CD4-positive, alpha-beta T cell treated with Interferon alpha-2 for 1 hour (primary cell): ENCODE data around the gene RNF34.

ENCODE experiments used
- DNase-seq, 2 donors: peaks; one replicate each; pipeline ENCODE4 v3.0.0-alpha.2; 2020 to 2022

The RNF34 gene

DNA sequence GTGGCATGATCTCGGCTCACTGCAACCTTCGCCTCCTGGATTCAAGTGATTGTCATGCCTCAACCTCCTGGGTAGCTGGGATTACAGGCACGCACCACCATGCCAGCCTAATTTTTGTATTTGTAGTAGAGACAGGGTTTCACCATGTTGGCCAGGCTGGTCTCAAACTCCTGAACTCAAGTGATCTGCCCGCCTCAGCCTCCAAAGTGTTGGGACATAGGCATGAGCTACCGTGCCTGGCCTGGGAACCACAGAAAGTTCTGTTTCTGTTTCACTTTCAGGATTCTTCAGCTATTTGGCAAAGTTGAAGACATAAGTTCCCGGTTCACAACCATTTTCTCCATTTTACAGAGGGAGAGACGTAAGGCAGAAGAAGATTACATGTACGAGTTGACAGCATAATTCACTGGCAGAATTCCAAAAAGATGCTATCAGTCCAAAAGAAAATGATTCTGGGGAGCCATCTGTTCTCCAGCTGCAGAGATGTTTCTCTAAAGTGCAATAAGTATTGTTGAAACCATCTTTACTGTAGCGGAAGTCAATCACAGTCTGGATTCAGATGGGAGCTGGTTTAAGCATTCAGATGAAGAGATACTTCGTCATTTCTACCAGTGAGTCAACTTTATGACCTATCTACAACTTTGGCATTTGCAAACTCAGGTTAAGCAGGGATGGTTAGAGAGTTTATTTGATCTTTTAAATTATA, 8.1 kb upstream of the RNF34 start:
- DNase-seq: peak; percentile 23 to 47

GRCh38 chr12:121392325-121392716, 7.6 kb upstream of the RNF34 start:
- no peak for DNase-seq

GRCh38 chr12:121397521-121397920, 2.4 kb upstream of the RNF34 start:
- no peak for DNase-seq

DNA sequence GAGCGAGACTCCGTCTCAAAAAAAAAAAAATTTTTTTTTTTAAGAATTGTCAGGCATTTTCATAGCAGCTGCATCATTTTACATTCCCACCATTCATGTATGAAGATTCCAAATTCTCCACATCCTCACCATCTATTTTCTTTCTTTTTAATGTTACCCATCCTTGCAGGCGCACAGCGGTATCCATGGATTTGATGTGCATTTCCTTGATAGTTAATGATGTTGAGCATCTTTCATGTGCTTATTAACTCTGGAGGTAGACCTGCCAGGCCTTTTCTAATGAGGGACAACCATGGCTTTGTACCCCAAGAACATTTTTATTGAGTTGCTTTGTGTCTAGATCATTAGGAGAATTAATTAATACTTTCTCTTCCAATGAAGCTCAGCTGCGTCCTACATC, 1.6 kb upstream of the RNF34 start:
- no peak for DNase-seq

GRCh38 chr12:121400332-121401139, 618 bp downstream of the RNF34 start:
- DNase-seq: peak; percentile 34 to 66

DNA sequence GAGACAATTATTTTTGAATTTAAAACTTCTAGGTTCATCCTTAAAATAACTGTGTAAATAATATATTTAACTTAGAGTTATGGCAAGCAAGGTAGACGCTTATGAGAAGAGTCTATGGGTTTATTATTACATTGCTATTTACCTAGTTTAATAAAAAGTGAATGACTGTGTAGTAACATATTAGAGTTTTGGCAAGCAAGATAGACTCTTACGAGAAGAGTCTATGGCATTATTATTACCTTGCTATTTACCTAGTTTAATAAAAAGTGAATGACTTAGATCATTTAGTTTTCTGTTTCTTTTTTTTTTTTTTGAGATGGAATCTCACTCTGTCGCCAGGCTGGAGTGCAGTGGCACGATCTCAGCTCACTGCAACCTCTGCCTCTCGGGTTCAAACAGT, 3.8 kb downstream of the RNF34 start:
- DNase-seq: no peak

DNA sequence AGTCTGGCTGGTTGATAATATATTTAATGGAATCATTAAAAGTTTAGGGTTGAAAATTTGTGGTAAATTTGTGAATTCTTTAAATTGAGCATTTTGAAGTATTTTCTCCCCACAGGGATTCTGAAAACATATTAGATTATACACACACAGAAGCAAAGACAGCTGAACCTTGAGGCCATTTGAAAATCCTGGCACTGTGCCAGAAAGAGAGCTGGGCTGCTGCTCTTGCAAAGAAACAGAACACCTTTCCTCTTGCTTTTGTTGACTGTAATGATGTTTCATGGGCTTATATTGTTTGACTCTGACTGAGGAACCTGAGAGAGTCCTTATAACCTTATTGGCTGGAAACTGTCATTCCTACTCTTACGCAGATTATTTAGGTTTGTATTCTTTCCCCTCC, 4.8 kb downstream of the RNF34 start:
- DNase-seq: no peak

GRCh38 chr12:121405211-121405610, 5.3 kb downstream of the RNF34 start:
- no peak for DNase-seq

DNA sequence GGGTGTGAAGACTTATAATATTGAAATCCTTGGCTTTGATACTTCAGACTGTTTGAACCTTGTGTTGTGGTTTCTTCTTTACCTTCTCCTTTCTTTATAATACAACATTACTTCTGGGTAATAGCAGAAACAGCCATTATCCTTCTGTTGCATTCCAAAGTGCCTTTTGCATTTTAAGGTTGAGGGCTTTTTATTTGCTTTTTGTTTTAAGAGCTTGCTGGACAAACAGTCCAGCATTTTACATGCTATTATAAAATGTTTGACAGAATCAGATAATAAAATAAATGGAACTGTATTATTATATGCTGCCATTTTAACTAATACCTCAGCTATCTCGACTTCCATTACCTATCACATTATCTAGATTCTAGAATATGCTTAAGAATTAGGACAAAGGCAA, 14.0 kb downstream of the RNF34 start:
- no peak for DNase-seq

- no peak for DNase-seq
These were observed 17.9 kb downstream of the RNF34 start for GRCh38 chr12:121417847-121418246.

DNA sequence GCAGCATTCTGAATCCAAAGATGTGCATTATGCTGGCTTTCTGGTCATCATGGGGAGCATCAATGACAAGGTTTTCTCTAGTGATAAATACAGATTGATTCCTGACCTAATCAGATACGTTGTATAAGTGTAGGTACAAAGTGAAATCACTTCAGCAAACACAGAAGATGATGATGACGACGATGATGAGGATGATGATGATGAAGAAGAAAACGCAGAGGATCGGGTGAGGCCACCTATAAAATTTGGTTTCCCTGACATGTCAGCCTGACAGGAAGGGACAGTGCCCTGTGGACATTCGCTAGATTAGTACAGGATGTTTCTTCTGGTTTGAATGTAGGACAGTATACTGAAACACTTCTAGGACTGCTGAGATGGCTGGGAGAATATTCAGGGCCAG, 20.2 kb downstream of the RNF34 start:
- DNase-seq: no peak

DNA sequence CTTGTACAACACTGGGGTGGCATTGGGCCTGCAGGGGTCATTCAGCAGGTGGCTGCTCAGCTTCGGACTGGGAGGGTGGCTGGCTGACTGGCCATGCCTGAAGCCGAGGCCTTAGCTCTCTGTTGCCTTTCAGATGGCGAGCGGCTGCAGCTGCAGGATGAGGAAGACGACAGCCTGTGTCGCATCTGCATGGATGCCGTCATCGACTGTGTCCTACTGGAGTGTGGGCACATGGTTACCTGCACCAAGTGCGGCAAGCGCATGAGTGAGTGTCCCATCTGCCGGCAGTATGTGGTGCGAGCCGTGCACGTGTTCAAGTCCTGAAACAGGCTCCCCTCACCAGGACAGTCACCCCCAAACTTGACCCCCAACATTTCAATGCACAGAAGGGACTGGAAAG, 23.3 kb downstream of the RNF34 start:
- DNase-seq: no peak

DNA sequence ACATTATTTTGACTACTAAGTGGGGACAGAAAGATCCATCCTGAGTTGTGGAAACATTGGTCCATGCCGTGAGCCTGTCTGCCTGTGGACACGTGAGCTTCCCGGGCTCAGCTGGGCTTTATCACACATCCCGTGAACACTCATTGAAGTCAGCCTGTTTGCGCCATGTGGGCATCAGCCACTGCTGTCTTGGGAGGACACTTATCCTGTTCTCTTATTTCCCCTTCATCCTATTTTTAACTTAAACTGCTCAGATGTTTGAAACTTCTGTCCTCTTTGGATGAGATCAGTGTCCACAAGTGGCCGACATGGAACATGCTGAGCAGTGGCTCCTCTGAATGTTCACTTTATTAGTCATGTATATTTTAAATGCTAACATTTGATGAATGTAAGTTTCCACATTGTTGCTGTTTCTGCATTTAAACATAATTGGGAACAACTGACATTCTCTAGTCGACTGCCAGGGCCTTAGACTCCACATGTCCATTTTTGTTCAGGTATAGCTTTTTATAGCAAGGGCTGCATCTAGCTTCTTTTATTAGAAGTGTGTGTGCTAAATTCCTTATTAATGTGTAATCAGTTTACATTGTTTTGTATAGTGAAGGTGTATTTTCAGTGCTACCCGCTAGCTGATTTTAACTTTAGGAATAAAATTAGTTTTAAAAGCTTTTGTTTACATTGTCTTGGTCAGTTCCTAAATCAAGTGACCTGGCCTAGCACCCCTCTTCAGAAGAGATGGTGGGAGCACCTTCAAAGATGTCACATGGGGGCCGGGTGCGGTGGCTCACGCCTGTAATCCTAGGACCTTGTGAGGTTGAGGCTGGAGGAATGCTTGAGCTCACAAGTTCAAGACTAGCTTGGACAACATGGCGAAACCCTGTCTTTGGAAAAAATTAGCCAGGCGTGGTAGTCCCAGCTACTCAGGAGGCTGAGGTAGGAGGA, 24.0 kb downstream of the RNF34 start:
- DNase-seq: no peak

GRCh38 chr12:121424624-121424975, 24.7 kb downstream of the RNF34 start:
- no peak for DNase-seq

DNA sequence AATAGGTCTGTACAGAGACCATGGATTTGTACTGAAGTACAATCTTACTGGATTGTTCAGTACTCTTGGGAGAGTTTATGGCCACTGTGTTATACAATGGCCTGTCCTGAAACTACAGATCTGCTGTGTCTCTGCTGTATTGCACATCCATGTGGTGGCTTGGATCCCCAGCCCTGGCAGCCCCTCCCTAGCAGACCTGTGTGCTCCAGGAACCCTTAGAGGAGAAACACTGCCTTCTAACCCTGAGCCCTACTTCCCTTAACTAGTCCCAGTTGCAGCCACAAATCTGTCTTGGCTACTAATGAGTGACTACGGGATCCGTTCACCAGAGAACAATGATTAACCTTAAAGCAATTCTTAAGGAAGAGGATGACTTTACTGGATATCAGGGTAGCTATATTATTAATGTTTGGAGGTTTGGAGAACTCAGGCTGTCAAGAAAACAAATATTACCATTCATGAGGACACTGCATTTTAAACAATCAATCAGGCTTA, 27.7 kb downstream of the RNF34 start:
- no peak for DNase-seq

GRCh38 chr12:121428883-121429282, 29.0 kb downstream of the RNF34 start:
- DNase-seq: no peak

DNA sequence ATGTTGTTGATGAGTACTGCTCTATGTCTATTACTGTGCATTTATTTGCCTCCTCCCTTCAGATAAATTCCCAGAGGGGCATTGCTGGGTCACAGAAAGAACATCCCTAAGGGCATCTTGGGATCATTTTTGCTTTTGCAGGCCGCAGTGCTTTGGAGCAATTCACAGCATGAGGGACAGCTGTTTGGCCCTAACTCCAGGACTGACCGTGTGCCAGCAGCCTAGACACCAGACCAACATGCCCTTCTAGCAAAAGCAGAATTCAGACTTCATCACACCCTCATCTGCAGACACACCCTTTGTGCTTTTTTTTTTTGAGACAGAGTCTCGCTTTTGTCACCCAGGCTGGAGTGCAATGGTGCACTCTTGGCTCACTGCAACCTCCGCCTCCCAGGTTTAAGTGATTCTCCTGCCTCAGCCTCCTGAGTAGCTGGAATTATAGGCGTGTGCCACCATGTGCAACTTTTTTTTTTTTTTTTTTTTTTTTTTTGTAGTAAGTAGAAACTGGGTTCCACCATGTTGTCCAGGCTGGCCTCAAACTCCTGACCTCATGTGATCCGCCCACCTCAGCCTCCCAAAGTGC, 31.0 kb downstream of the RNF34 start:
- DNase-seq: no peak

DNA sequence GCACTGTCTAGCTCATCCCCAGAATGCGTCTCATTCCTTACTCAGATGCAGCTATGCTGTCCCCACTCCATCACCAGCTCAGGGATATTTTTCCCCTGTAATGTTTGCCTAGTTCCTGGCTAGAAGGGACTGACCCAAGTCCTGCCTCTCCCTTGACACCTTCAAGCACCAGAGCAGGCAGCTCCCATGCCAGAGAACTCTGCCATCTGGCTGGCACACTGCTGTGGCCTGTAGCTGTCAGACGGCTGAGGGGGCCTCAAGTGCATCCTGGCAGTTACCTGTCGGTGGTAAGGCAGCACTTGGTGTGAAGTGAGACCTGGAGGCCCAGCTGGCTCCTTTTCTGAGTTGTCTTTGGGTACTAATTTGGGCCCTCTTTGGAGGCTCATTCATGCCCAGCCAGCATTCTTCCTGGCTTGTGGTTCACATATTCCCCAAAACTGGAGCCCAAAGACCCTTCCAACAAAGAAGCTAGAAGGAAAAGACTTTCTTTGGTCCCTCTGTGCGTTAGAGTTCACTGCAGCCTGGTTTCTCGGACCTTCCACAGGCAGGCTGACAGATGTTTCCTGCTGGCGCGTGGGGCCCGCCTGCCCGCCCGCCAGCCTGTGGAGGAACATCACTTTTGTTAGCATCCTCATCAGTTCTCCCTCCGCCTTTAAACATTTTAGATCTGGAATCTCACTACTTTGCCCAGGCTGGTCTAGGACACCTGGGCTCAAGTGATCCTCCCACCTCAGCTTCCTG, 33.0 kb downstream of the RNF34 start:
- DNase-seq: no peak

DNA sequence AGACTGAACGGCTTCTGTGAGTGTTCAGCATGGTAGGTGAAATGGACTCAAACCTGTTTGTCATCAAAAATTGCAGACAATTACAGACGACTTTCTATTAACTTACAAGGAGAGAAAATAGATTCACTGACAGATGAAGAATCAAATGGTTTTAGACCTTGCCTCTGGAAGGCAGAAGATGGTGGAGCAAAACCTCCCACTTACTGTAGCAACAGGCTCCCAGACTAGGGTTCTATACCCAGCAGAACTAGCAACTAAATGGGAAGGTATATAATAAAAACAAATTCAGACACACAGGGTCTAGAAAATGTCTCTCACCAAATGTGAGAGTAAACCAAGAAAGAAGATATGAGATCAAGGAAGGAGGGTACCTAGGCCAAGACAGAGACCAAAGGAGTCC, 36.8 kb downstream of the RNF34 start:
- DNase-seq: no peak

GRCh38 chr12:121438905-121439304, 39.0 kb downstream of the RNF34 start:
- no peak for DNase-seq

- no peak for DNase-seq
These were observed 39.8 kb downstream of the RNF34 start for GRCh38 chr12:121439715-121440114.

DNA sequence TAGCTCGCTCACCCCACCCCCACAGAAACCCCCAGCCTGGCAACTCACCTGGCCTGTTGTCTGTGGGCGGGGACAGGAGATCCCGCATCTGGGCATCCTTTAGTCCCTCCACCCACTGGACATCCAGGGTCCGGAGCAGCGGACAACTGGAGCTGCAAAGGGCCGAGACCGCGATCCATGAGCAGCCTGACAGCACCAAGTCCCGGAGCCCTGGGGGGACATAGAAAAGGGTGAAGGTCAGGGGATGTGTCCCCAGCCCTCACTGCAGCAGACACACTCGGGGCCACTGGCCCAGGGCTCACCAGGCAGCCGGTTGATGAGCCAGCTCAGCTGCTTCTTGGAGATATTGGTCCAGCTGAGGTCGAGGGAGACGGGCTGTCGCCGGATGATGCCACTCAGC, 40.9 kb downstream of the RNF34 start:
- DNase-seq: no peak
